Testis (tissue), 3 donors: ENCODE measurements around the gene PTP4A2. TPM values are rescaled to one million over a fixed set of nuclear protein-coding genes. Genes with fewer than 3 reads are reported as not detected.

ENCODE experiments used
- DNase-seq: peaks from one replicate; pipeline ENCODE4 v3.0.0-alpha.2; 2019
- H3K27ac ChIP-seq, 2 donors: fragments of 200-600 bp; sonication (generic); one replicate each; pipeline ENCODE4 v1.5.1; 2019
- H3K27me3 ChIP-seq: fragments of 200-600 bp; sonication (generic); one replicate; pipeline ENCODE4 v1.5.1; 2019
- H3K36me3 ChIP-seq: fragments of 200-600 bp; sonication (generic); one replicate; pipeline ENCODE4 v1.5.1; 2017; ENCODE audit warnings: low read depth; ENCODE audit errors: missing control alignments
- H3K4me1 ChIP-seq: fragments of 200-600 bp; sonication (generic); one replicate; pipeline ENCODE4 v1.5.1; 2019
- H3K4me3 ChIP-seq, 2 donors: fragments of 200-600 bp; sonication (generic); one replicate each; pipeline ENCODE4 v1.5.1; 2017 to 2019
- H3K9me3 ChIP-seq: fragments of 200-600 bp; sonication (generic); one replicate; pipeline ENCODE4 v1.5.1; 2017
- POLR2A ChIP-seq: fragments of 450-650 bp; IDR thresholded peaks from one replicate; pipeline ENCODE4 v1.6.1; 2017; ENCODE audit warnings: antibody characterized with exemption, mild to moderate bottlenecking, moderate library complexity
- WGBS, 2 donors: methylation state at CpG; one replicate each; pipeline ENCODE4 v1.1.5; 2018; 5-methylcytosine and 5-hydroxymethylcytosine counted together
- intact Hi-C: fragments of 100-400 bp; cut with DNase I; formaldehyde crosslinking; loops from one replicate; pipeline ENCODE4 v1.15.1; 2023; ENCODE audit warnings: low total_unique reads
- polyA plus RNA-seq: library from polyadenylated mRNA; stranded (reverse); fragments of 350-450 nt; fragmentation: Illumina TruSeq; extraction: RNeasy Lipid Tissue Mini Kit (QIAGEN cat#74804); gene quantifications from one replicate; pipeline ENCODE4 v1.2.3, GENCODE V29; 2014; ENCODE audit warnings: low read depth, low replicate concordance; ENCODE audit not compliant: insufficient read depth
- total RNA-seq, 2 donors: library from RNA; depleted of rRNA; stranded (reverse); fragments of >200 nt; gene quantifications; one replicate each; pipeline ENCODE4 v1.2.3, GENCODE V29; 2016
- TF ChIP-seq, protein P1 (sequence below), 3 experiments: fragments of 450-650 bp in 2 of 3; fragments of 200-600 bp in 1 of 3; sonication (generic) in 1 of 3; IDR thresholded peaks; one replicate each; pipeline ENCODE4 v1.5.1; 2016 to 2019; ENCODE audit warnings: antibody characterized with exemption in 3 of 3, mild to moderate bottlenecking in 2 of 3, moderate library complexity in 1 of 3

Gene PTP4A2
- total and polyA plus RNA-seq, 3 donors from 2014 or later: 137 to 305 (median 189) TPM

DNA sequence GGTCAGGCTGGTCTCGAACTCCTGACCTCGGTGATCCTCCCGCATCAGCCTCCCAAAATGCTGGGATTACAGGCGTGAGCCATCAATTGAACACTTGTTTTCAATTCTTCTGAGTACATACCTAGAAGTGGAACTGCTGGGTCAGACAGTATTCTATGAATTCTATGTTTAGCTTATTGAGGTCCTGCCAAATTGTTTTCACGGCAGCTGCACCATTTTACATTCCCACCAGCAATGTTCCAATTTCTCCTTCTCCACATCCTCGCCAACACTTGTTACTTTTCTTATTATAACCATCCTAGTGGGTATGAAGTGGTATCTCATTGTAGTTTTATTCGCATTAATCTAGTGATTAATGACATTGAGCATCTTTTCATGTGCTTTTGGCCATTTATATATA is 49.9 kb downstream of the PTP4A2 start:
- Histone ChIP-seq H3K27me3 (no peaks in the 10 kb centered on the region), H3K4me1 (no peaks in the 10 kb centered on the region), H3K4me3 (no peak overlapping the region), H3K9me3 (no peaks in the 10 kb centered on the region), H3K36me3 (no peaks in the 10 kb centered on the region), H3K27ac (no peak overlapping the region)
- intact Hi-C loops: no loop called here
- no peak for TF ChIP-seq POLR2A
- TF ChIP-seq, protein P1, sequence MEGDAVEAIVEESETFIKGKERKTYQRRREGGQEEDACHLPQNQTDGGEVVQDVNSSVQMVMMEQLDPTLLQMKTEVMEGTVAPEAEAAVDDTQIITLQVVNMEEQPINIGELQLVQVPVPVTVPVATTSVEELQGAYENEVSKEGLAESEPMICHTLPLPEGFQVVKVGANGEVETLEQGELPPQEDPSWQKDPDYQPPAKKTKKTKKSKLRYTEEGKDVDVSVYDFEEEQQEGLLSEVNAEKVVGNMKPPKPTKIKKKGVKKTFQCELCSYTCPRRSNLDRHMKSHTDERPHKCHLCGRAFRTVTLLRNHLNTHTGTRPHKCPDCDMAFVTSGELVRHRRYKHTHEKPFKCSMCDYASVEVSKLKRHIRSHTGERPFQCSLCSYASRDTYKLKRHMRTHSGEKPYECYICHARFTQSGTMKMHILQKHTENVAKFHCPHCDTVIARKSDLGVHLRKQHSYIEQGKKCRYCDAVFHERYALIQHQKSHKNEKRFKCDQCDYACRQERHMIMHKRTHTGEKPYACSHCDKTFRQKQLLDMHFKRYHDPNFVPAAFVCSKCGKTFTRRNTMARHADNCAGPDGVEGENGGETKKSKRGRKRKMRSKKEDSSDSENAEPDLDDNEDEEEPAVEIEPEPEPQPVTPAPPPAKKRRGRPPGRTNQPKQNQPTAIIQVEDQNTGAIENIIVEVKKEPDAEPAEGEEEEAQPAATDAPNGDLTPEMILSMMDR (IDR thresholded peaks at IDR 0.05): no peak
- WGBS, 2 donors: 91 to 95% methylated on average over 7 of the region's 7 CpGs
- DNase-seq: no peak

- Histone ChIP-seq H3K27ac (no peak overlapping the region), H3K36me3 (no peaks in the 10 kb centered on the region)
Observed at GRCh38 chr1:31886866-31887265, 51.3 kb downstream of the PTP4A2 start.

DNA sequence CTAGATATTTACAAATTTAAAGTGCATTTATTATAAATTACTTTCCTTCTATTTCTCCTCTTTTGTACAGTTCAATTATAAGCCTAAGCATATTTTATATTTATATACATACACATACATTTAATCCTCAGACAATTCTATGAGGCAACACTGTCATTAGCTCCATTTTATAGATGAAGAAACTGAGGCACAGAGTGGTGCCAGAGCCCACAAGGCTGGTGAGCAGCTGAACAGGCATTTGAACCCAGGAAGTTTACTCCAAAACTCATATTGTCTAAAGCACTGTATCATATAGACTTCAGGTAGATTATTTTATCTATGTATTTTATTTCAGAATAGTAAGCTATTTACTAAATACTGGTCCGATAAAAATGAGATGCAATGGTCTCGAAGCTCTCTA is 52.3 kb downstream of the PTP4A2 start:
- WGBS, 2 donors: 92 to 97% methylated on average over 2 of the region's 2 CpGs
- TF ChIP-seq, protein P1 (IDR thresholded peaks at IDR 0.05): no peak
- TF ChIP-seq POLR2A: no peak
- Histone ChIP-seq H3K27me3 (no peaks in the 10 kb centered on the region), H3K27ac (no peak overlapping the region), H3K4me1 (peaks cover 3% of the 10 kb centered on the region), H3K36me3 (no peaks in the 10 kb centered on the region), H3K4me3 (no peak overlapping the region), H3K9me3 (no peaks in the 10 kb centered on the region)
- intact Hi-C loops: no loop called here
- DNase-seq: no peak

More at GRCh38 chr1:31886866-31887265, 51.3 kb downstream of the PTP4A2 start:
- H3K4me3 ChIP-seq: no peak overlapping the region
- DNase-seq: no peak
- 86 to 89% methylated on average over 3 of the region's 3 CpGs for WGBS, 2 donors
- H3K4me1 ChIP-seq: no peaks in the 10 kb centered on the region
- H3K9me3 ChIP-seq: no peaks in the 10 kb centered on the region
- H3K27me3 ChIP-seq: no peaks in the 10 kb centered on the region
- intact Hi-C loops: no loop called here
- TF ChIP-seq, protein P1 (IDR thresholded peaks at IDR 0.05): no peak
- no peak for TF ChIP-seq POLR2A

- no peak for TF ChIP-seq POLR2A
- TF ChIP-seq, protein P1 (IDR thresholded peaks at IDR 0.05): no peak
- H3K4me3 ChIP-seq: no peak overlapping the region
- H3K27me3 ChIP-seq: no peaks in the 10 kb centered on the region
- H3K9me3 ChIP-seq: no peaks in the 10 kb centered on the region
- intact Hi-C loops: no loop called here
- 88 to 94% methylated on average over 3 of the region's 3 CpGs for WGBS, 2 donors
- H3K27ac ChIP-seq: no peak overlapping the region
- no peak for DNase-seq
- H3K36me3 ChIP-seq: no peaks in the 10 kb centered on the region
- H3K4me1 ChIP-seq: peaks cover 3% of the 10 kb centered on the region
Observed at GRCh38 chr1:31883357-31883942, 54.7 kb downstream of the PTP4A2 start.

DNA sequence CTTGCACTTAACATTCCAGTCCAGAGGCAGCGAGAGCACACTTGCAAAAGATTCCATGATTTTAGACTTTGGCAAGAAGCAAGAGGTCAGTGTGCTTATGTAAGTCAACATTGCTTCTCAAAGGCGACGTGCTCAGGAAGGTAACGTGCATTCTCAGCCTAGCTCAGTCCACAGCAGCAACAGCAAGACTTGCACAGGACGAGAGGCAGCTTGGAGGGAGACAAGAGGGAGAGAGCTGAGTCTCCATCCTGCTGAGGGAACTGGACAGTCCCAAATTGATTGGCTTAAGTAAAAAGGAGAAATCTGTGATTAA is 56.5 kb downstream of the PTP4A2 start:
- Histone ChIP-seq H3K27me3 (no peaks in the 10 kb centered on the region), H3K27ac (no peak overlapping the region), H3K4me1 (peaks cover 3% of the 10 kb centered on the region), H3K4me3 (no peak overlapping the region), H3K36me3 (no peaks in the 10 kb centered on the region), H3K9me3 (no peaks in the 10 kb centered on the region)
- WGBS, 2 donors: 51 to 52% methylated on average over 5 of the region's 5 CpGs
- no peak for DNase-seq
- intact Hi-C loops: no loop called here
- no peak for TF ChIP-seq POLR2A
- TF ChIP-seq, protein P1 (IDR thresholded peaks at IDR 0.05): no peak
